CD14-positive monocyte (primary cell): ENCODE results near the gene HTR7. TPM values are rescaled to one million over a fixed set of nuclear protein-coding genes. Genes with fewer than 3 reads are reported as not detected.
"Not testable (repeated sequence)": the region's sequence is repeated elsewhere in the genome, so short reads cannot be mapped to it uniquely, and the experiment has no call there.

Experiments used
- DNase-seq, 3 donors: peaks; one replicate each; pipeline ENCODE4 v3.0.0-alpha.2; 2011 to 2022
- H2AFZ ChIP-seq: 2 replicates; pipeline ENCODE4 v1.6.0; 2012; ENCODE audit warnings: mild to moderate bottlenecking, low read depth, low read length, inconsistent platforms; ENCODE audit not compliant: insufficient read depth, poor library complexity, severe bottlenecking
- H3K27ac ChIP-seq, 2 donors: 1 replicate in 1 of 2; 2 replicates in 1 of 2; pipeline ENCODE4 v1.5.1; 2012 to 2013; ENCODE audit warnings: low read length in 2 of 2, control low read depth in 1 of 2, inconsistent platforms in 1 of 2, low read depth in 1 of 2, mild to moderate bottlenecking in 1 of 2
- H3K27me3 ChIP-seq, 2 donors: one replicate each; pipeline versions ENCODE4 v1.6.0 to v1.6.1; 2011 to 2013; ENCODE audit warnings: low read length in 2 of 2; ENCODE audit not compliant: control insufficient read depth in 2 of 2, insufficient read depth in 2 of 2
- H3K36me3 ChIP-seq, 2 donors: replicated peaks in 1 of 2; 1 replicate in 1 of 2; 2 replicates in 1 of 2; pipeline versions ENCODE4 v1.5.1 to v1.6.1; 2012 to 2013; ENCODE audit warnings: low read length in 2 of 2, control low read depth in 1 of 2, inconsistent platforms in 1 of 2, mild to moderate bottlenecking in 1 of 2; ENCODE audit not compliant: insufficient read depth in 2 of 2, control insufficient read depth in 1 of 2
- H3K4me1 ChIP-seq, 2 donors: 1 replicate in 1 of 2; 2 replicates in 1 of 2; pipeline versions ENCODE4 v1.5.1 to v1.6.1; 2012 to 2013; ENCODE audit warnings: low read length in 2 of 2, control low read depth in 1 of 2, inconsistent platforms in 1 of 2, mild to moderate bottlenecking in 1 of 2, moderate library complexity in 1 of 2; ENCODE audit not compliant: insufficient read depth in 2 of 2, control insufficient read depth in 1 of 2
- H3K4me2 ChIP-seq: replicated peaks from 2 replicates; pipeline ENCODE3; 2012; ENCODE audit warnings: low read length, moderate library complexity, mild to moderate bottlenecking; ENCODE audit not compliant: poor library complexity, severe bottlenecking; ENCODE audit errors: extremely low read depth
- H3K4me3 ChIP-seq, 3 experiments: fragments of 200-600 bp in 1 of 3; sonication (generic) in 1 of 3; replicated peaks in 1 of 3; 1 replicate in 2 of 3; 2 replicates in 1 of 3; pipeline ENCODE4 v1.5.1; 2011 to 2013; ENCODE audit warnings: low read length in 3 of 3, mild to moderate bottlenecking in 3 of 3, control low read depth in 2 of 3, low read depth in 2 of 3, inconsistent platforms in 1 of 3, moderate library complexity in 1 of 3
- H3K79me2 ChIP-seq: 2 replicates; pipeline ENCODE4 v1.6.0; 2012; ENCODE audit warnings: mild to moderate bottlenecking, control low read depth, inconsistent platforms, low read length, moderate library complexity; ENCODE audit not compliant: insufficient read depth
- H3K9ac ChIP-seq: 2 replicates; pipeline ENCODE4 v1.6.0; 2017; ENCODE audit warnings: low read length, mild to moderate bottlenecking; ENCODE audit not compliant: insufficient read depth, poor library complexity, severe bottlenecking
- H3K9me3 ChIP-seq, 2 donors: replicated peaks in 1 of 2; 1 replicate in 1 of 2; 2 replicates in 1 of 2; pipeline versions ENCODE4 v1.5.1 to v1.6.1; 2012 to 2013; ENCODE audit warnings: low read length in 2 of 2, control low read depth in 1 of 2; ENCODE audit not compliant: control insufficient read depth in 1 of 2, insufficient read depth in 1 of 2
- H4K20me1 ChIP-seq: 2 replicates; pipeline ENCODE4 v1.6.0; 2012; ENCODE audit warnings: mild to moderate bottlenecking, low read length, control low read depth, moderate library complexity; ENCODE audit not compliant: insufficient read depth
- H3K27ac Mint-ChIP-seq, 7 donors: one replicate each; pipeline ENCODE4 v1.8.0; 2020; ENCODE audit warnings: mild to moderate bottlenecking in 7 of 7, mixed read lengths in 7 of 7, moderate library complexity in 6 of 7, inconsistent platforms in 2 of 7
- H3K27me3 Mint-ChIP-seq, 3 donors: one replicate each; pipeline ENCODE4 v1.8.0; 2021 to 2022; ENCODE audit warnings: low read depth in 3 of 3, mild to moderate bottlenecking in 3 of 3, mixed read lengths in 3 of 3, moderate library complexity in 3 of 3, inconsistent platforms in 1 of 3
- H3K36me3 Mint-ChIP-seq, 2 donors: one replicate each; pipeline ENCODE4 v1.8.0; 2020; ENCODE audit warnings: mixed read lengths in 2 of 2, inconsistent platforms in 1 of 2, mild to moderate bottlenecking in 1 of 2
- H3K4me1 Mint-ChIP-seq: one replicate; pipeline ENCODE4 v1.8.0; 2020; ENCODE audit warnings: mild to moderate bottlenecking, mixed read lengths
- H3K4me3 Mint-ChIP-seq, 2 donors: one replicate each; pipeline ENCODE4 v1.8.0; 2020; ENCODE audit warnings: mild to moderate bottlenecking in 2 of 2, mixed read lengths in 2 of 2, moderate library complexity in 1 of 2
- H3K9me3 Mint-ChIP-seq, 7 donors: one replicate each; pipeline ENCODE4 v1.8.0; 2020 to 2022; ENCODE audit warnings: mixed read lengths in 7 of 7, mild to moderate bottlenecking in 6 of 7, moderate library complexity in 6 of 7, inconsistent platforms in 2 of 7
- WGBS: methylation state at CpG from one replicate; pipeline ENCODE4 v1.1.5; 2013; ENCODE audit warnings: missing lambda C conversion rate; ENCODE audit not compliant: insufficient coverage; 5-methylcytosine and 5-hydroxymethylcytosine counted together
- intact Hi-C, 2 donors: fragments of 100-400 bp; cut with micrococcal nuclease; formaldehyde crosslinking; loops; one replicate each; pipeline versions ENCODE4 v1.15.0 to v1.15.1; 2023
- polyA plus RNA-seq, 3 donors: library from polyadenylated mRNA; depleted of rRNA in 1 of 3; unstranded in 2 of 3; stranded (reverse) in 1 of 3; fragments of 300-500 nt in 2 of 3; fragments of >200 nt in 1 of 3; fragmentation: Illumina TruSeq in 2 of 3; gene quantifications; 1 replicate in 2 of 3; 2 replicates in 1 of 3; pipeline ENCODE4 v1.2.3, GENCODE V29; 2012 to 2021
- TF ChIP-seq, protein P1 (sequence below): fragments of 200-600 bp; IDR thresholded peaks from one replicate; pipeline ENCODE4 v1.8.0; 2022; ENCODE audit warnings: antibody characterized with exemption, mild to moderate bottlenecking

Gene HTR7
- polyA plus RNA-seq, 3 donors = 0.95 to 1.6 (median 1.1) TPM

DNA sequence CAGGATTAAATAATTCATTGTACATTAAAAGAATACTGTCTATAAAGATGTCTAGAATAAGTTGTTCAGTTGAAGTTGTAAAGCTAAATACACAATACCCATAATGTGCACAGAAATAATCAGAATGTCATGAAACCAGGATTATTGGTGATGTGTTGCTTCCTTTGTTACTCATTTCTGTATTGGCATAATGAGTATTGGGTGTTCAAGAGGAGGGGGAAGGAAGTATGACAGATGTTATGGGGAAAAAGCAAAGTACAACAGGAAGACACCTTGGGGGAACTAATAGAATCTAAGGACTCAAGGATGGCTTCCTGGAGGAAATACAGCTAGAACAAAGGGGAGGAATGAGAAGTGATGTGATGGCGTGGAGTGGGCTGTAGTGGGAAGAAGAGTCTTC is 48.1 kb upstream of the HTR7 start:
- H3K9me3 ChIP-seq = no peaks in the 10 kb centered on the region
- peaks cover 10 to 30% of the 10 kb centered on the region in 2 donors for H3K36me3 ChIP-seq
- H3K9me3 Mint-ChIP-seq = peaks cover 0 to 2% (median 0%) of the 10 kb centered on the region in 7 donors
- intact Hi-C loops = no loop called here
- no peak for DNase-seq
- no peaks in the 10 kb centered on the region for H3K79me2 ChIP-seq
- peaks cover 36 to 44% of the 10 kb centered on the region in 2 donors for H3K36me3 Mint-ChIP-seq
- no peaks in the 10 kb centered on the region for H3K4me1 ChIP-seq
- H3K27ac Mint-ChIP-seq = peak overlapping the region in 1 of 7 donors; percentile 46
- peaks cover 2% of the 10 kb centered on the region for H3K4me1 Mint-ChIP-seq
- WGBS = 80% methylated on average over 1 of the region's 1 CpG
- no peaks in the 10 kb centered on the region for H3K27me3 ChIP-seq
- no peak overlapping the region for H3K4me2 ChIP-seq
- no peak overlapping the region for H2AFZ ChIP-seq
- no peak overlapping the region for H3K4me3 Mint-ChIP-seq
- TF ChIP-seq, protein P1, sequence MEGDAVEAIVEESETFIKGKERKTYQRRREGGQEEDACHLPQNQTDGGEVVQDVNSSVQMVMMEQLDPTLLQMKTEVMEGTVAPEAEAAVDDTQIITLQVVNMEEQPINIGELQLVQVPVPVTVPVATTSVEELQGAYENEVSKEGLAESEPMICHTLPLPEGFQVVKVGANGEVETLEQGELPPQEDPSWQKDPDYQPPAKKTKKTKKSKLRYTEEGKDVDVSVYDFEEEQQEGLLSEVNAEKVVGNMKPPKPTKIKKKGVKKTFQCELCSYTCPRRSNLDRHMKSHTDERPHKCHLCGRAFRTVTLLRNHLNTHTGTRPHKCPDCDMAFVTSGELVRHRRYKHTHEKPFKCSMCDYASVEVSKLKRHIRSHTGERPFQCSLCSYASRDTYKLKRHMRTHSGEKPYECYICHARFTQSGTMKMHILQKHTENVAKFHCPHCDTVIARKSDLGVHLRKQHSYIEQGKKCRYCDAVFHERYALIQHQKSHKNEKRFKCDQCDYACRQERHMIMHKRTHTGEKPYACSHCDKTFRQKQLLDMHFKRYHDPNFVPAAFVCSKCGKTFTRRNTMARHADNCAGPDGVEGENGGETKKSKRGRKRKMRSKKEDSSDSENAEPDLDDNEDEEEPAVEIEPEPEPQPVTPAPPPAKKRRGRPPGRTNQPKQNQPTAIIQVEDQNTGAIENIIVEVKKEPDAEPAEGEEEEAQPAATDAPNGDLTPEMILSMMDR = no peak
- no peak overlapping the region for H3K9ac ChIP-seq
- H3K27me3 Mint-ChIP-seq = peaks cover 0 to 2% (median 0%) of the 10 kb centered on the region in 3 donors
- no peaks in the 10 kb centered on the region for H4K20me1 ChIP-seq
- no peak overlapping the region for H3K27ac ChIP-seq
- H3K4me3 ChIP-seq = no peak overlapping the region

DNA sequence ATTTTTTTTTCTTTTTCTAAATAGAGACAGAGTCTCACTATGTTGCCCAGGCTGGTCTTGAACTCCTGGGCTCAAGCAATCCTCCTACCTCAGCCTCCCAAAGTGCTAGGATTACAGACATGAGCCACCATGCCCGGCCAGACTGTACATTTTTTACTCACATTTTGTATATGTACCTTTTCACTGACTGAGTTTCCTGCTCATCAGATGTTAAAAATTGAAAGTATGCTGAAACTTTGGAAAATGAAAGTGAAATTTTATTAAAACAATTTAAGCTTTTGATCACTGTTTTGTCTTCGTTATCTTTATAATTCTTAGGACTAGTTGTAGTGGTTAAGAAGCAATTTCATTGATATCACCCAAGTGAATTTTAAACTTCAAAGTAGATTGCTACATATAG is 39.1 kb upstream of the HTR7 start:
- intact Hi-C loops, H3K79me2 ChIP-seq, H3K27me3 ChIP-seq, H3K27ac ChIP-seq, H2AFZ ChIP-seq, H3K4me1 ChIP-seq, H3K4me2 ChIP-seq, H3K4me3 ChIP-seq, H4K20me1 ChIP-seq, H3K4me3 Mint-ChIP-seq, H3K27me3 Mint-ChIP-seq, H3K4me1 Mint-ChIP-seq, H3K9me3 Mint-ChIP-seq, H3K9me3 ChIP-seq, DNase-seq, H3K9ac ChIP-seq: not testable (repeated sequence)
- H3K36me3 ChIP-seq = peaks cover 59 to 90% of the 10 kb centered on the region in 2 donors
- WGBS = no CpG with 5 or more reads among the region's 2 CpGs
- Mint-ChIP-seq H3K27ac (peak overlapping the region in 1 of 7 donors; percentile 70), H3K36me3 (peaks cover 63 to 74% of the 10 kb centered on the region in 2 donors)
